ENCODE results near the gene SLC25A4. TPM values are rescaled to one million over a fixed set of nuclear protein-coding genes. Genes with fewer than 3 reads are reported as not detected.

SLC25A4 gene
- total and polyA plus RNA-seq, 4 donors: 4.4 to 64.2 (median 26.8) TPM

DNA sequence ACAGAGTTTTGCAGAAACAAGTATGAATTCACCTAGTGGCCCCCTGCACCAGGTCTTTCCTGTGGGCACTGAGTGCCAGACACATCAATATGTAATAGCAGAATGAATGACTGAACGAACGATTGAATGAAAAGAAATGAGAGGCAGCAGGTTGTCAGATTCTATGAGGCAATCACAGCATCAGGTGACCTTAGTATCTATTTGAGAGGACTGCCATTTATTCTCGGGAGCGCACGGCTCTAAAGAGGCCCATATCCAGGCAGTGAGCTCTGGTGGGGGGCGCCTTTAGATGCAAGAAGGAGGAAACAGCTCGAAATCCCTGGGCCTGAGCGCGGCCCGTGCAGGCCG is 528 bp upstream of the SLC25A4 start (continued):
- TF ChIP-seq, protein P1, sequence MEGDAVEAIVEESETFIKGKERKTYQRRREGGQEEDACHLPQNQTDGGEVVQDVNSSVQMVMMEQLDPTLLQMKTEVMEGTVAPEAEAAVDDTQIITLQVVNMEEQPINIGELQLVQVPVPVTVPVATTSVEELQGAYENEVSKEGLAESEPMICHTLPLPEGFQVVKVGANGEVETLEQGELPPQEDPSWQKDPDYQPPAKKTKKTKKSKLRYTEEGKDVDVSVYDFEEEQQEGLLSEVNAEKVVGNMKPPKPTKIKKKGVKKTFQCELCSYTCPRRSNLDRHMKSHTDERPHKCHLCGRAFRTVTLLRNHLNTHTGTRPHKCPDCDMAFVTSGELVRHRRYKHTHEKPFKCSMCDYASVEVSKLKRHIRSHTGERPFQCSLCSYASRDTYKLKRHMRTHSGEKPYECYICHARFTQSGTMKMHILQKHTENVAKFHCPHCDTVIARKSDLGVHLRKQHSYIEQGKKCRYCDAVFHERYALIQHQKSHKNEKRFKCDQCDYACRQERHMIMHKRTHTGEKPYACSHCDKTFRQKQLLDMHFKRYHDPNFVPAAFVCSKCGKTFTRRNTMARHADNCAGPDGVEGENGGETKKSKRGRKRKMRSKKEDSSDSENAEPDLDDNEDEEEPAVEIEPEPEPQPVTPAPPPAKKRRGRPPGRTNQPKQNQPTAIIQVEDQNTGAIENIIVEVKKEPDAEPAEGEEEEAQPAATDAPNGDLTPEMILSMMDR (IDR thresholded peaks at IDR 0.05; ENCODE audit: low read depth, low read length, missing input control): peak; percentile 3
- no peak for TF ChIP-seq GABPA (IDR thresholded peaks at IDR 0.05 in 1 of 2, conservative IDR thresholded peaks at IDR 0.05 in 1 of 2)
- no peak for TF ChIP-seq RAD21 (IDR thresholded peaks at IDR 0.05)
- TF ChIP-seq EGR1 (IDR thresholded peaks at IDR 0.05; ENCODE audit: low read depth in 2 of 2): no peak
- no peak for TF ChIP-seq TAF1 (conservative IDR thresholded peaks at IDR 0.05)
- TF ChIP-seq HNF4G (IDR thresholded peaks at IDR 0.05): no peak
- TF ChIP-seq, protein P2, sequence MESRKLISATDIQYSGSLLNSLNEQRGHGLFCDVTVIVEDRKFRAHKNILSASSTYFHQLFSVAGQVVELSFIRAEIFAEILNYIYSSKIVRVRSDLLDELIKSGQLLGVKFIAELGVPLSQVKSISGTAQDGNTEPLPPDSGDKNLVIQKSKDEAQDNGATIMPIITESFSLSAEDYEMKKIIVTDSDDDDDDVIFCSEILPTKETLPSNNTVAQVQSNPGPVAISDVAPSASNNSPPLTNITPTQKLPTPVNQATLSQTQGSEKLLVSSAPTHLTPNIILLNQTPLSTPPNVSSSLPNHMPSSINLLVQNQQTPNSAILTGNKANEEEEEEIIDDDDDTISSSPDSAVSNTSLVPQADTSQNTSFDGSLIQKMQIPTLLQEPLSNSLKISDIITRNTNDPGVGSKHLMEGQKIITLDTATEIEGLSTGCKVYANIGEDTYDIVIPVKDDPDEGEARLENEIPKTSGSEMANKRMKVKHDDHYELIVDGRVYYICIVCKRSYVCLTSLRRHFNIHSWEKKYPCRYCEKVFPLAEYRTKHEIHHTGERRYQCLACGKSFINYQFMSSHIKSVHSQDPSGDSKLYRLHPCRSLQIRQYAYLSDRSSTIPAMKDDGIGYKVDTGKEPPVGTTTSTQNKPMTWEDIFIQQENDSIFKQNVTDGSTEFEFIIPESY (IDR thresholded peaks at IDR 0.05): no peak
- TF ChIP-seq YY1 (IDR thresholded peaks at IDR 0.05): peak; percentile 77

DNA sequence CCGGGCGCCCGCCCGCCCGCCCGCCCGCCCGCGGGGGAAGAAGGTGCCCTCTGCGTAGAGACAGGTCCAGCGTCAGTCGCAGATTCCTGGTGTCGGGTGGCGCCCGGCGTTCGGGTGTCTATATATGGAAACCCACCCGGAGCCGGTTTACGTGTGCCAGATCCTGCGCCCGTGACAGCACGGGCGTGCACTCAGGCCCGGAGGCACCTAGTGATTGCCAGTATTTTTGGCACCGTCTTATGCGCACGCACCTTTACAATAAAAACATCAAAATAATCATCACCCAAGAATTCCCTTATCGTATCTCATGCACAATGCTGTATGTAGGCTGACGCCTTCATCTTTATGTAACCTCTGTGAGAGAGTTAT is 519 bp downstream of the SLC25A4 start:
- H3K4me1 ChIP-seq (ENCODE audit: control insufficient read depth in 4 of 4, insufficient read depth in 4 of 4, low read length in 3 of 4): peaks cover 0 to 16% (median 11%) of the 10 kb centered on the region in 4 donors
- no peaks in the 10 kb centered on the region for H3K27me3 ChIP-seq (ENCODE audit: control insufficient read depth in 4 of 4, insufficient read depth in 4 of 4, low read length in 3 of 4)
- TF ChIP-seq, protein P3, sequence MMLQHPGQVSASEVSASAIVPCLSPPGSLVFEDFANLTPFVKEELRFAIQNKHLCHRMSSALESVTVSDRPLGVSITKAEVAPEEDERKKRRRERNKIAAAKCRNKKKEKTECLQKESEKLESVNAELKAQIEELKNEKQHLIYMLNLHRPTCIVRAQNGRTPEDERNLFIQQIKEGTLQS (IDR thresholded peaks at IDR 0.05): no peak
- TF ChIP-seq JUND (IDR thresholded peaks at IDR 0.05) (no peak), EGR1 (IDR thresholded peaks at IDR 0.05; ENCODE audit: low read depth in 2 of 2) (no peak), HNF4A (conservative IDR thresholded peaks at IDR 0.05) (no peak), YY1 (IDR thresholded peaks at IDR 0.05) (no peak), HNF4G (IDR thresholded peaks at IDR 0.05) (no peak), RXRA (IDR thresholded peaks at IDR 0.05) (no peak), SP1 (IDR thresholded peaks at IDR 0.05) (no peak), TAF1 (conservative IDR thresholded peaks at IDR 0.05) (no peak), GABPA (IDR thresholded peaks at IDR 0.05 in 1 of 2, conservative IDR thresholded peaks at IDR 0.05 in 1 of 2) (no peak), FOXA1 (IDR thresholded peaks at IDR 0.05) (no peak), FOXA2 (IDR thresholded peaks at IDR 0.05) (no peak), RAD21 (IDR thresholded peaks at IDR 0.05) (no peak), NR2F2 (IDR thresholded peaks at IDR 0.05) (no peak)
- TF ChIP-seq, protein P4, sequence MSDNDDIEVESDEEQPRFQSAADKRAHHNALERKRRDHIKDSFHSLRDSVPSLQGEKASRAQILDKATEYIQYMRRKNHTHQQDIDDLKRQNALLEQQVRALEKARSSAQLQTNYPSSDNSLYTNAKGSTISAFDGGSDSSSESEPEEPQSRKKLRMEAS (IDR thresholded peaks at IDR 0.05): no peak
- TF ChIP-seq, protein P2 (IDR thresholded peaks at IDR 0.05): no peak
- TF ChIP-seq, protein P5, sequence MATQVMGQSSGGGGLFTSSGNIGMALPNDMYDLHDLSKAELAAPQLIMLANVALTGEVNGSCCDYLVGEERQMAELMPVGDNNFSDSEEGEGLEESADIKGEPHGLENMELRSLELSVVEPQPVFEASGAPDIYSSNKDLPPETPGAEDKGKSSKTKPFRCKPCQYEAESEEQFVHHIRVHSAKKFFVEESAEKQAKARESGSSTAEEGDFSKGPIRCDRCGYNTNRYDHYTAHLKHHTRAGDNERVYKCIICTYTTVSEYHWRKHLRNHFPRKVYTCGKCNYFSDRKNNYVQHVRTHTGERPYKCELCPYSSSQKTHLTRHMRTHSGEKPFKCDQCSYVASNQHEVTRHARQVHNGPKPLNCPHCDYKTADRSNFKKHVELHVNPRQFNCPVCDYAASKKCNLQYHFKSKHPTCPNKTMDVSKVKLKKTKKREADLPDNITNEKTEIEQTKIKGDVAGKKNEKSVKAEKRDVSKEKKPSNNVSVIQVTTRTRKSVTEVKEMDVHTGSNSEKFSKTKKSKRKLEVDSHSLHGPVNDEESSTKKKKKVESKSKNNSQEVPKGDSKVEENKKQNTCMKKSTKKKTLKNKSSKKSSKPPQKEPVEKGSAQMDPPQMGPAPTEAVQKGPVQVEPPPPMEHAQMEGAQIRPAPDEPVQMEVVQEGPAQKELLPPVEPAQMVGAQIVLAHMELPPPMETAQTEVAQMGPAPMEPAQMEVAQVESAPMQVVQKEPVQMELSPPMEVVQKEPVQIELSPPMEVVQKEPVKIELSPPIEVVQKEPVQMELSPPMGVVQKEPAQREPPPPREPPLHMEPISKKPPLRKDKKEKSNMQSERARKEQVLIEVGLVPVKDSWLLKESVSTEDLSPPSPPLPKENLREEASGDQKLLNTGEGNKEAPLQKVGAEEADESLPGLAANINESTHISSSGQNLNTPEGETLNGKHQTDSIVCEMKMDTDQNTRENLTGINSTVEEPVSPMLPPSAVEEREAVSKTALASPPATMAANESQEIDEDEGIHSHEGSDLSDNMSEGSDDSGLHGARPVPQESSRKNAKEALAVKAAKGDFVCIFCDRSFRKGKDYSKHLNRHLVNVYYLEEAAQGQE (IDR thresholded peaks at IDR 0.05): no peak
- TF ChIP-seq, protein P1 (IDR thresholded peaks at IDR 0.05; ENCODE audit: low read depth, low read length, missing input control): no peak
- H3K36me3 ChIP-seq (ENCODE audit: control insufficient read depth in 4 of 4, insufficient read depth in 3 of 4, low read depth in 1 of 4, low read length in 3 of 4): peaks cover 0 to 4% (median 2%) of the 10 kb centered on the region in 4 donors
- no peaks in the 10 kb centered on the region for H3K9me3 ChIP-seq (ENCODE audit: control insufficient read depth in 4 of 4, low read length in 3 of 4)
- whole genome bisulfite sequencing: 2% methylated on average over 30 of the region's 30 CpGs
- peak overlapping the region; percentile 39 to 72 for H3K9ac ChIP-seq (ENCODE audit: low read depth in 1 of 2, low read length in 2 of 2)
- peak overlapping the region in 1 of 2 donors; percentile 21 for H3K27ac ChIP-seq (ENCODE audit: low read depth in 1 of 2, low read length in 2 of 2)
- peak overlapping the region; percentile 69 to 89 (median 76) for H3K4me3 ChIP-seq (ENCODE audit: low read depth in 1 of 3, low read length in 3 of 3)
- DNase-seq (ENCODE audit: low spot score): no peak
